Nephron (organoid): ENCODE data around the gene ASB15.
A peak's percentile ranks its signal among the peaks of the same experiment; 100 is the strongest.

Experiments used
- H3K27ac Mint-ChIP-seq, 3 experiments: 2 replicates each; pipeline ENCODE4 v1.8.0; 2020; ENCODE audit warnings: mixed read lengths in 3 of 3, mild to moderate bottlenecking in 2 of 3, moderate library complexity in 1 of 3
- H3K27me3 Mint-ChIP-seq: 2 replicates; pipeline ENCODE4 v1.8.0; 2021; ENCODE audit warnings: low read depth, mild to moderate bottlenecking, moderate library complexity, mixed read lengths
- H3K36me3 Mint-ChIP-seq: 2 replicates; pipeline ENCODE4 v1.8.0; 2020; ENCODE audit warnings: low read depth, mixed read lengths
- H3K4me1 Mint-ChIP-seq: 2 replicates; pipeline ENCODE4 v1.8.0; 2020; ENCODE audit warnings: mixed read lengths
- H3K4me3 Mint-ChIP-seq, 3 experiments: 2 replicates each; pipeline ENCODE4 v1.8.0; 2020; ENCODE audit warnings: mild to moderate bottlenecking in 3 of 3, mixed read lengths in 3 of 3, moderate library complexity in 2 of 3
- H3K9me3 Mint-ChIP-seq: 2 replicates; pipeline ENCODE4 v1.8.0; 2020; ENCODE audit warnings: mixed read lengths
- TF ChIP-seq, protein P1 (sequence below), 3 experiments: fragments of 200-600 bp; sonication (generic); IDR thresholded peaks; one replicate each; pipeline ENCODE4 v1.5.0; 2021; ENCODE audit warnings: antibody characterized with exemption in 3 of 3; ENCODE audit not compliant: unreplicated experiment in 3 of 3

The ASB15 gene

DNA sequence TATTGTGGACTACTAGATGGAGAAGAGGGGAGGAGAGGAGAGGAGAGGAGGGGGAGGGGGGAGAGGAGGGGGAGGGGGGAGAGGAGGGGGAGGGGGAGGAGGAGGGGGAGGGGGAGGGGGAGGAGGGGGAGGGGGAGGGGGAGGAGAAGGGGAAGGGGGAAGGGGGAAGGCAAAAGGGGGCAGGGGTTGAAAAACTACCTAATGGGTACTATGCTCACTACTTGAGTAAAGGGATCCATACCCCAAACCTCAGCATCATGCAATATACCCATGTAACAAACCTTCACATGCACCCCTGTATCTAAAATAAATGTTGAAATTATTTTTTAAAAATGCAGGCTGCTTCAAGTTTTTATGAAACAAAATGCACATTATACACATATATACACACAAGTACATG is 39.0 kb downstream of the ASB15 start:
- Mint-ChIP-seq H3K4me1 (peaks cover 40% of the 10 kb centered on the region), H3K36me3 (no peaks in the 10 kb centered on the region), H3K27ac (no peak overlapping the region), H3K4me3 (no peak overlapping the region), H3K9me3 (no peaks in the 10 kb centered on the region), H3K27me3 (no peaks in the 10 kb centered on the region)
- TF ChIP-seq, protein P1, sequence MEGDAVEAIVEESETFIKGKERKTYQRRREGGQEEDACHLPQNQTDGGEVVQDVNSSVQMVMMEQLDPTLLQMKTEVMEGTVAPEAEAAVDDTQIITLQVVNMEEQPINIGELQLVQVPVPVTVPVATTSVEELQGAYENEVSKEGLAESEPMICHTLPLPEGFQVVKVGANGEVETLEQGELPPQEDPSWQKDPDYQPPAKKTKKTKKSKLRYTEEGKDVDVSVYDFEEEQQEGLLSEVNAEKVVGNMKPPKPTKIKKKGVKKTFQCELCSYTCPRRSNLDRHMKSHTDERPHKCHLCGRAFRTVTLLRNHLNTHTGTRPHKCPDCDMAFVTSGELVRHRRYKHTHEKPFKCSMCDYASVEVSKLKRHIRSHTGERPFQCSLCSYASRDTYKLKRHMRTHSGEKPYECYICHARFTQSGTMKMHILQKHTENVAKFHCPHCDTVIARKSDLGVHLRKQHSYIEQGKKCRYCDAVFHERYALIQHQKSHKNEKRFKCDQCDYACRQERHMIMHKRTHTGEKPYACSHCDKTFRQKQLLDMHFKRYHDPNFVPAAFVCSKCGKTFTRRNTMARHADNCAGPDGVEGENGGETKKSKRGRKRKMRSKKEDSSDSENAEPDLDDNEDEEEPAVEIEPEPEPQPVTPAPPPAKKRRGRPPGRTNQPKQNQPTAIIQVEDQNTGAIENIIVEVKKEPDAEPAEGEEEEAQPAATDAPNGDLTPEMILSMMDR (IDR thresholded peaks at IDR 0.05; ENCODE audit: unreplicated experiment in 3 of 3): no peak

DNA sequence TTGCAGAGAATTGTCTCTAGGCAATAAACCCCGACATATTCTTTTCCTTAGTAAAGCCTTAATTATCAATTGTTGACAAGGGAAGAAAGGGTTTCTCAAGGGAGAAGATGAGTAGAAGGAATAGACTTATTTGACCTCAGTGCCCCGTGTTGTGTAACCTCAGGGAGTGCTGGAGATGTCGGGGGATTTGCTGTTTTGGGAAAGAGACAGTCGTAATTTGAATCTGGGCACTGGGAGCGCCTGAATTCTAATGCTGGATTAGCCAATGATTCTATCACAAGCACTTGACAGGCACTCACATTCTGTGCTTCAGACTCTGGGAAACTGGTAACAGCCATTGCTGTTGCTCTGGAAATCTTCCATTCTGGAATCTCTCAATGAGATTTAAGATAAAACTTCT is 40.3 kb downstream of the ASB15 start:
- H3K9me3 Mint-ChIP-seq: no peaks in the 10 kb centered on the region
- TF ChIP-seq, protein P1 (IDR thresholded peaks at IDR 0.05; ENCODE audit: unreplicated experiment in 3 of 3): no peak
- peak overlapping the region in 1 of 3 experiments; percentile 28 for H3K27ac Mint-ChIP-seq
- H3K4me1 Mint-ChIP-seq: peaks cover 45% of the 10 kb centered on the region
- no peaks in the 10 kb centered on the region for H3K36me3 Mint-ChIP-seq
- peaks cover 2% of the 10 kb centered on the region for H3K27me3 Mint-ChIP-seq
- H3K4me3 Mint-ChIP-seq: no peak overlapping the region

DNA sequence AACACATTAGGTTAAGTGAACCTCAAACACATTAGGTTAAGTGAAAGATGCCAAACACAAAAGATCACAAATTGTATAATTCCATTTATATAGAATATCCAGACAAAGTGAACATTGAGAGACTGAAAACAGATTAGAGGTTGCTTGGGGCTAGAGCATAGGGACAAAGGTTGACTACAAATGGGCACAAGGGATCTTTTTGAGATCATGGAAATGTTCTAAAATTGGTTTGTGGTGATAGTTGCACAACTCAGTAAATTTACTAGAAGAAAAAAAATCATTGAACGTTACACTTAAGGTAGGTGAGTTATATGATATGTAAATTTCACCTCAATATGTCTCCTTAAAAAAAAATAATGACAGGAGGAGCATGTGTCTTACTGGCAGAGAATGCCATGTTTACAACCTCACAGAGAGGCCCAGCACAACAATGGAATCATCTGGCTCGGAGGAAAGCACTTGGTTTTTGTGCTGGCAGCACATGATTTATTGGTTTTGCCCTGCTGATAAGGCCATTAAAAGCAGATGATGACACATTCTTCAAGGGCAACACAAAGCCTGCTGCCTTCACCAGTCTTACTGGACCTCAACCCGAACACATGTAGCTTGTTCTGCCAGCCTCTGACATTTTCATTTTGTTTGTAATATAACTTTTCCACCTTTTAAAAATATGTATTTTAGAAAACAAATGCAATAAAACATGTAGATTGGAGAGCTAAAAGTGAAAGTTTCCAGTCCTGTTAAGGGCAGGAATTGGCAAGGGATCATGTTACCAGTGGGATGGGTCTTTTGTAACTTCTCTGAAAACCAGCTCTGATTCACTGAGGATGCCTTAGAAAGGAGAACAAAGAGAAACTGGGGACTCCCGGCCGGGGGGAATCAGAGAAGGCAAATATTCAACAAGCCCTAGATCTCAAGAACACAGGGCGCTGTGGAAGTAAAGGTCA is 42.1 kb downstream of the ASB15 start:
- TF ChIP-seq, protein P1 (IDR thresholded peaks at IDR 0.05; ENCODE audit: unreplicated experiment in 3 of 3): no peak
- Mint-ChIP-seq H3K27ac (peak overlapping the region; percentile 60 to 80 (median 75)), H3K27me3 (peaks cover 4% of the 10 kb centered on the region), H3K36me3 (no peaks in the 10 kb centered on the region), H3K9me3 (no peaks in the 10 kb centered on the region), H3K4me1 (peaks cover 39% of the 10 kb centered on the region), H3K4me3 (peak overlapping the region; percentile 24 to 51 (median 40))

DNA sequence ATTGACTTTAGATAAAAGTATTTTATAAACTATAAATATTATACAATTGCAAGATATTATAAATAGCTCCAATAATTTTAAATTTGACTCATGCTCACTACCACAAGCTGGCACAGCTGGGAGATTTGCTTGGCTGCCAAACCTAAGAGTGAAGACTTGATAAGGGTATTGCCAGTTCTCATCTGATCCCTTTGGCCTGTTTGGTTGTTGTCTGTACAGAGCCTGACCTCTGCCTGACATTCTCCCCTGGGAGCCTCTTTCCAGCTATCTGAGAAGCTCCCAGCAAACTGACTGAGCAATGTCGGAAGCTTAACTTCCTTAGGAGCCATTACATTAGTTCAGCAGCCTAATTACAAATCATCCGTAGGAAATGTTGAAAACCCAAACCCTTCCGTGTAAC is 43.9 kb downstream of the ASB15 start:
- peaks cover 4% of the 10 kb centered on the region for H3K27me3 Mint-ChIP-seq
- no peaks in the 10 kb centered on the region for H3K9me3 Mint-ChIP-seq
- peak overlapping the region in 1 of 3 experiments; percentile 75 for H3K27ac Mint-ChIP-seq
- no peaks in the 10 kb centered on the region for H3K36me3 Mint-ChIP-seq
- TF ChIP-seq, protein P1 (IDR thresholded peaks at IDR 0.05; ENCODE audit: unreplicated experiment in 3 of 3): no peak
- peaks cover 32% of the 10 kb centered on the region for H3K4me1 Mint-ChIP-seq
- no peak overlapping the region for H3K4me3 Mint-ChIP-seq

DNA sequence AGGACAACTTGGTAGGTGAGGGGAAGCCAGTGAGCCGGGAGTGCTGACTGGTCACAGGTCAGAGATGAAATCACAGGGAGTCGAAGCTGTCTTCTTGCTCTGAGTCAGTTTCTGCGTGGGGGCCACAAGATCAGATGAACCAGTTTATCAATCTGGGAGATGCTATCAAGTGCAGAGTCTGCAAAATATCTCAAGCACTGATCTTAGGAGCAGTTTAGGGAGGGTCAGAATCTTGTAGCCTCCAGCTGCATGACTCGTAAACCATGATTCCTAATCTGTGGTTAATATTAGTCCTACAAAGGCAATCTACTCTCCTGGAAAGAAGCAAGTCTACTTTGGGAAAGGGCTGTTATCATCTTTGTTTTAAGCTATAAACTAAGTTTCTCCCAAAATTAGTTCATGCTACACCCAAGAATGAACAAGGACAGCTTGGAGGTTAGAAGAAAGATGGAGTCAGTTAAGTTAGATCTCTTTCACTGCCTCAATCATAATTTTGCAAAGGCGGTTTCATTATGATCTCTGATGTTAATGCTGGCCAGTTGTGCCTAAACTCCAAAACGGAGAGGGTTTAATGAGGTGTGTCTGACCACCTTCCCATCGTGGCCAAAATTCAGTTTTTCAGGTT is 45.6 kb downstream of the ASB15 start:
- Mint-ChIP-seq H3K27ac (no peak overlapping the region), H3K4me1 (peaks cover 32% of the 10 kb centered on the region), H3K27me3 (peaks cover 4% of the 10 kb centered on the region), H3K36me3 (no peaks in the 10 kb centered on the region), H3K4me3 (no peak overlapping the region), H3K9me3 (no peaks in the 10 kb centered on the region)
- TF ChIP-seq, protein P1 (IDR thresholded peaks at IDR 0.05; ENCODE audit: unreplicated experiment in 3 of 3): no peak
